Right lobe of liver (tissue), 4 donors: ENCODE measurements around the gene MGAT4A.

Experiments used
- POLR2A ChIP-seq: fragments of 450-650 bp; IDR thresholded peaks from one replicate; pipeline ENCODE4 v1.6.1; 2017; ENCODE audit warnings: antibody characterized with exemption, mild to moderate bottlenecking
- TF ChIP-seq, protein P1 (sequence below), 4 donors: fragments of 200-600 bp in 3 of 4; fragments of 450-650 bp in 1 of 4; IDR thresholded peaks; one replicate each; pipeline versions ENCODE4 v1.5.1 to v1.8.0; 2016 to 2022; ENCODE audit warnings: antibody characterized with exemption in 4 of 4, mild to moderate bottlenecking in 2 of 4
- donor health status: DM: no; HTN: no; CAD: no.
- donor health status: DM: no; HTN: no; CAD: no.
- donor health status: DM: no; HTN: yes; CAD: no.

DNA sequence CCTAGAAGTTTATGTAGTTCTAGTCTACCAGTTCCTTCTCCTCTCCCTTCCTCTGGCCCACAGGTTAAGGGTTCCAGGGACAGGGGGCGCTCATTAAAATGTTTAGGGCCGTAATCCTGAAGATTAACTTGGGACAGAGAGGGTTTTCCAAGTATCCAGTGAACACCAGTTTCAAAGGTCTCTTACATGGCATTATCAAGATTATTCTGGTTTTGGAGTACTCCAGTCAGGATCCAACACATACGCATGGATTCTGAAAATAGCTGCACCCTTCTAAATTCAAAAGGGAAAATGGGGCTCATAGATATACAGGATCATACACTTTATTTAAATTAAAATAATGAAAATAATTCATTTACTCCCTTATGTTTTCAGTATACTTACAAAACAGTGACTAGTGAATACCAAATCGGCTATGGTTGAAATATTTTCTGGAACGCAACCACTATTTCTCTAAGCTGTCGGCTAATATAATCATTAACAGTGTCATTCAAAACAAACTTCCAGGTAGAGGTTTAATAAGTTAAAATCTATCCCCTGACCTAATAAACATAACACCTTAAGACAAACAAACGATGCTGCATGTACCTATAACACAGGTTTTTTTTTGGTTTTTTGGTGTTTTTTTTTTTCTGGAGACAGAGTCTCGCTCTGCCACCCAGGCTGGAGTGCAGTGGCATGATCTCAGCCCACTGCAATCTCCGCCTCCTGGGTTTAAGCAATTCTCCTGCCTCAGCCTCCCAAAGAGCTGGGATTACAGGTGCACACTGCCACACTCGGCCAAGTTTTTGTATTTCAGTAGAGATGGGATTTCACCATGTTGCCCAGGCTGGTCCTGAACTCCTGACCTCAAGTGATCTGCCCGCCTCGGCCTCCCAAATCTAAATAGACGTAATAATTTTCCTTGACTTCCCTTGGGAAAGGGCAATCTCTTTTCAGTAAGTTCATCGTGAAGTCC is 44.7 kb downstream of the MGAT4A start:
- TF ChIP-seq, protein P1, sequence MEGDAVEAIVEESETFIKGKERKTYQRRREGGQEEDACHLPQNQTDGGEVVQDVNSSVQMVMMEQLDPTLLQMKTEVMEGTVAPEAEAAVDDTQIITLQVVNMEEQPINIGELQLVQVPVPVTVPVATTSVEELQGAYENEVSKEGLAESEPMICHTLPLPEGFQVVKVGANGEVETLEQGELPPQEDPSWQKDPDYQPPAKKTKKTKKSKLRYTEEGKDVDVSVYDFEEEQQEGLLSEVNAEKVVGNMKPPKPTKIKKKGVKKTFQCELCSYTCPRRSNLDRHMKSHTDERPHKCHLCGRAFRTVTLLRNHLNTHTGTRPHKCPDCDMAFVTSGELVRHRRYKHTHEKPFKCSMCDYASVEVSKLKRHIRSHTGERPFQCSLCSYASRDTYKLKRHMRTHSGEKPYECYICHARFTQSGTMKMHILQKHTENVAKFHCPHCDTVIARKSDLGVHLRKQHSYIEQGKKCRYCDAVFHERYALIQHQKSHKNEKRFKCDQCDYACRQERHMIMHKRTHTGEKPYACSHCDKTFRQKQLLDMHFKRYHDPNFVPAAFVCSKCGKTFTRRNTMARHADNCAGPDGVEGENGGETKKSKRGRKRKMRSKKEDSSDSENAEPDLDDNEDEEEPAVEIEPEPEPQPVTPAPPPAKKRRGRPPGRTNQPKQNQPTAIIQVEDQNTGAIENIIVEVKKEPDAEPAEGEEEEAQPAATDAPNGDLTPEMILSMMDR (IDR thresholded peaks at IDR 0.05): no peak
- no peak for TF ChIP-seq POLR2A
